SU-DHL-6 (cell line): ENCODE measurements around the gene ARHGAP10.

Experiments
- H2AFZ ChIP-seq: fragments of 200-600 bp; sonication (generic); 2 replicates; pipeline ENCODE4 v1.6.1; 2014; ENCODE audit warnings: low read depth, mild to moderate bottlenecking, moderate library complexity, mixed read lengths, antibody characterized with exemption, low read length; ENCODE audit not compliant: severe bottlenecking
- H3F3A ChIP-seq: fragments of 200-600 bp; shearing (Covaris generic); 2 replicates; pipeline ENCODE4 v1.6.0; 2016; ENCODE audit warnings: antibody characterized with exemption, mild to moderate bottlenecking; ENCODE audit not compliant: insufficient read depth
- H3K27ac ChIP-seq: fragments of 200-600 bp; sonication (generic); 2 replicates; pipeline ENCODE4 v1.5.1; 2016; ENCODE audit warnings: low read depth, mild to moderate bottlenecking, low read length, moderate library complexity, mixed read lengths
- H3K27me3 ChIP-seq: fragments of 200-600 bp; sonication (generic), shearing (Covaris generic); 2 replicates; pipeline ENCODE4 v1.6.0; 2014; ENCODE audit warnings: mild to moderate bottlenecking, low read length
- H3K36me3 ChIP-seq: fragments of 200-600 bp; sonication (generic); 2 replicates; pipeline ENCODE4 v1.6.1; 2014; ENCODE audit warnings: mild to moderate bottlenecking, low read length, mixed read lengths
- H3K4me2 ChIP-seq: fragments of 300-600, 200-600 bp; shearing (Covaris generic), sonication (generic); 2 replicates; pipeline ENCODE4 v1.6.0; 2014; ENCODE audit warnings: low read length, low read depth, mild to moderate bottlenecking; ENCODE audit not compliant: poor library complexity, severe bottlenecking
- H3K4me3 ChIP-seq: fragments of 200-600 bp; sonication (generic); 2 replicates; pipeline ENCODE4 v1.5.1; 2014; ENCODE audit warnings: antibody characterized with exemption, low read length, mild to moderate bottlenecking, mixed read lengths; ENCODE audit not compliant: insufficient read depth, poor library complexity, severe bottlenecking
- H3K79me2 ChIP-seq: fragments of 200-600 bp; sonication (generic); 2 replicates; pipeline ENCODE4 v1.6.1; 2014; ENCODE audit warnings: mild to moderate bottlenecking, low read length, moderate library complexity; ENCODE audit not compliant: insufficient read depth
- H3K9ac ChIP-seq: fragments of 200-600 bp; sonication (generic); 2 replicates; pipeline ENCODE4 v1.7.0; 2014; ENCODE audit warnings: mild to moderate bottlenecking, low read length
- H3K9me2 ChIP-seq: fragments of 200-600 bp; sonication (generic); replicated peaks from 2 replicates; pipeline ENCODE4 v1.6.1; 2014; ENCODE audit warnings: low read length; ENCODE audit not compliant: insufficient read depth
- H3K9me3 ChIP-seq: fragments of 200-600 bp; sonication (generic); 2 replicates; pipeline ENCODE4 v1.6.1; 2014; ENCODE audit warnings: low read length, mixed read lengths; ENCODE audit not compliant: insufficient read depth
- H4K20me1 ChIP-seq: fragments of 200-600 bp; sonication (generic); 2 replicates; pipeline ENCODE4 v1.6.1; 2014; ENCODE audit warnings: low read depth, mild to moderate bottlenecking, antibody characterized with exemption, low read length, moderate library complexity, mixed read lengths
- EZH2phosphoT487 ChIP-seq: fragments of 200-600 bp; sonication (generic), shearing (Covaris generic); conservative IDR thresholded peaks from 2 replicates; pipeline ENCODE4 v1.6.1; 2018; ENCODE audit warnings: mild to moderate bottlenecking, antibody characterized with exemption, low read length, moderate library complexity, mixed read lengths
- TF ChIP-seq, protein P1 (sequence below): fragments of 200-600 bp; sonication (generic); IDR thresholded peaks from one replicate; pipeline ENCODE4 v1.5.1; 2017; ENCODE audit warnings: antibody characterized with exemption, mild to moderate bottlenecking, low read length, moderate library complexity; ENCODE audit not compliant: insufficient read depth, poor library complexity, severe bottlenecking

ARHGAP10 gene

DNA sequence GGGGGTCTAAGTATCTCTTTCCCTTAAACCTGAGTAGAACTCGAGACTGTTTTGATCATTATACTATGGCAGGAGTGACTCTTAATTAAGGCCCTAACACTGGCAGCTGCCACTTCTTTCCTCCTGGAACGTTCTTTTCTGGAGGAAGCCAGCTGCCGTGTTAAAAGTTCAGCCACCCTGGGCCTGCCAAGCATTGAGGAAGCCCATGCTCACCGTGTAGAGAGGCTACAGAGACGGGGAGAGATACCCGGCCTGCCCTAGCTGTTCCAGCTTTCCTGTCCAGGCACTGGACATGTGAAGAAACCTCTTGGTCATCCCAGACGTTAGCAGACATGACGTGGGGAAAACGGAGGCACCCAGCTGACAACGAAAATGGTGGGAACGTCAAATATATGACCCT, 274.1 kb downstream of the ARHGAP10 start:
- Histone ChIP-seq H3K9me3 (no peaks in the 10 kb centered on the region), H3K27me3 (no peaks in the 10 kb centered on the region), H3K27ac (no peak overlapping the region), H3K36me3 (no peaks in the 10 kb centered on the region), H3K9me2 (no peaks in the 10 kb centered on the region), H3K4me3 (no peak overlapping the region), H4K20me1 (no peaks in the 10 kb centered on the region), H3K9ac (no peak overlapping the region), H3K79me2 (no peaks in the 10 kb centered on the region), H2AFZ (no peak overlapping the region), H3K4me2 (no peak overlapping the region), H3F3A (no peaks in the 10 kb centered on the region)
- TF ChIP-seq, protein P1, sequence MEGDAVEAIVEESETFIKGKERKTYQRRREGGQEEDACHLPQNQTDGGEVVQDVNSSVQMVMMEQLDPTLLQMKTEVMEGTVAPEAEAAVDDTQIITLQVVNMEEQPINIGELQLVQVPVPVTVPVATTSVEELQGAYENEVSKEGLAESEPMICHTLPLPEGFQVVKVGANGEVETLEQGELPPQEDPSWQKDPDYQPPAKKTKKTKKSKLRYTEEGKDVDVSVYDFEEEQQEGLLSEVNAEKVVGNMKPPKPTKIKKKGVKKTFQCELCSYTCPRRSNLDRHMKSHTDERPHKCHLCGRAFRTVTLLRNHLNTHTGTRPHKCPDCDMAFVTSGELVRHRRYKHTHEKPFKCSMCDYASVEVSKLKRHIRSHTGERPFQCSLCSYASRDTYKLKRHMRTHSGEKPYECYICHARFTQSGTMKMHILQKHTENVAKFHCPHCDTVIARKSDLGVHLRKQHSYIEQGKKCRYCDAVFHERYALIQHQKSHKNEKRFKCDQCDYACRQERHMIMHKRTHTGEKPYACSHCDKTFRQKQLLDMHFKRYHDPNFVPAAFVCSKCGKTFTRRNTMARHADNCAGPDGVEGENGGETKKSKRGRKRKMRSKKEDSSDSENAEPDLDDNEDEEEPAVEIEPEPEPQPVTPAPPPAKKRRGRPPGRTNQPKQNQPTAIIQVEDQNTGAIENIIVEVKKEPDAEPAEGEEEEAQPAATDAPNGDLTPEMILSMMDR: no peak
- no peak for TF ChIP-seq EZH2phosphoT487

DNA sequence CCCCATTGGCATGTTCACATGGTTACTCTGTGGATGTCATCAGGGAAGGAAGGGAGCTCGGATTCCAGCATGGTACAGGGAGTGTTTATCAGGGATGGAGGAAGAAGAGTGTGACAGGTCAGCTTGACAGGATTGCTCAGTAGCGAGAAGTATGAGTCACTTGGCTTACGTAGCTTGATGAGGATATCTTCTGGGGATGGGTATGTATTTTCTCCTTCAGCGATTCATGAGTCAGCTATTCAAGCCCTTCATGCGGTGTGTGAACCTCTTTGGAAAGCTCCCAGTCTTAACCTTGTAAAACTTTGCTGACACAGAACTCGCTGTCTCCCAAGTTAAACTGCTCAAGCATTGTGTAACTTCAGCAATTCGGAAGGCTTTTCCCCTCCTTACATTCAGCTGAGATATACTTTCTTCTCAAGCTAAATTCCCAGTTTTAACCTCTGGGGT, 275.4 kb downstream of the ARHGAP10 start:
- no peaks in the 10 kb centered on the region for H3K36me3 ChIP-seq
- TF ChIP-seq EZH2phosphoT487: no peak
- TF ChIP-seq, protein P1: no peak
- no peak overlapping the region for H3K4me2 ChIP-seq
- no peak overlapping the region for H3K4me3 ChIP-seq
- no peaks in the 10 kb centered on the region for H3K79me2 ChIP-seq
- no peak overlapping the region for H3K9ac ChIP-seq
- no peaks in the 10 kb centered on the region for H3F3A ChIP-seq
- no peaks in the 10 kb centered on the region for H3K9me2 ChIP-seq
- no peak overlapping the region for H3K27ac ChIP-seq
- no peaks in the 10 kb centered on the region for H4K20me1 ChIP-seq
- H3K27me3 ChIP-seq: no peaks in the 10 kb centered on the region
- no peak overlapping the region for H2AFZ ChIP-seq
- no peaks in the 10 kb centered on the region for H3K9me3 ChIP-seq

DNA sequence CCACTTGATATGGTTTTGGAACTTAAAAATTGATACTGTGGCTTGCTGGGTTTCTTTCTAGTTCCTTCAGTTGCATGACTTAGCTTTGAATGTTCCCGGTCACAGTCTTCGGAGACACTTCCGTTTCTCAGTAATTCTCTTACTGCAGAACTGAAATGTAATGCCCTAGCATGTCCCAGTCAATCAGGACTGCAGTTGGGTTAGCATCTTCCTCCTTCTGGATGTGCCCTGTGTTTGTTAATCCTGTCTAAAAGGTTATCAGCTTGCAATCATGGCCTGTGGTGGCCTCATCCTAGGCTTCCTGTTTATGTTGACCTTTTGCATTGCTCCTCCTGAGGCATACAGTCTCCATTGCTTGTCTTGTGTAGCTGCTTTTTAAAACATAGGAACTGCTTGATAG, 275.9 kb downstream of the ARHGAP10 start:
- Histone ChIP-seq H3K36me3 (no peaks in the 10 kb centered on the region), H4K20me1 (no peaks in the 10 kb centered on the region), H3K4me2 (no peak overlapping the region), H3K27me3 (no peaks in the 10 kb centered on the region), H3K9ac (no peak overlapping the region), H3F3A (no peaks in the 10 kb centered on the region), H3K4me3 (no peak overlapping the region), H2AFZ (no peak overlapping the region), H3K9me3 (no peaks in the 10 kb centered on the region), H3K79me2 (no peaks in the 10 kb centered on the region), H3K9me2 (no peaks in the 10 kb centered on the region), H3K27ac (no peak overlapping the region)
- TF ChIP-seq EZH2phosphoT487: no peak
- TF ChIP-seq, protein P1: no peak
